ENCODE results near the gene DCTN3.
A peak's percentile ranks its signal among the peaks of the same experiment; 100 is the strongest.
"Not testable (repeated sequence)": the region's sequence is repeated elsewhere in the genome, so short reads cannot be mapped to it uniquely, and the experiment has no call there.

Gene DCTN3

GRCh38 chr9:34652602-34653000 is 32.3 kb upstream of the DCTN3 start:
- Mint-ChIP-seq H3K4me3 (no peak overlapping the region), H3K36me3 (peaks cover 4% of the 10 kb centered on the region), H3K9me3 (ENCODE audit: low read depth) (no peaks in the 10 kb centered on the region), H3K4me1 (ENCODE audit: low read depth) (peaks cover 43% of the 10 kb centered on the region), H3K27me3 (no peaks in the 10 kb centered on the region), H3K27ac (peak overlapping the region; percentile 80)

GRCh38 chr9:34651876-34652601 is 31.7 kb upstream of the DCTN3 start, which contains the start of gene IL11RA:
Gene IL11RA (plus strand): TSS chr9:34652185. CDS start chr9:34655218, 3,033 bp downstream.
- no peaks in the 10 kb centered on the region for H3K9me3 Mint-ChIP-seq (ENCODE audit: low read depth)
- H3K4me1 Mint-ChIP-seq (ENCODE audit: low read depth), result peaks cover 48% of the 10 kb centered on the region
- peaks cover 4% of the 10 kb centered on the region for H3K36me3 Mint-ChIP-seq
- H3K4me3 Mint-ChIP-seq, result peak within 1 kb of the TSS; percentile 57
- no peaks in the 10 kb centered on the region for H3K27me3 Mint-ChIP-seq
- peak within 1 kb of the TSS; percentile 80 for H3K27ac Mint-ChIP-seq

- Mint-ChIP-seq H3K4me1 (ENCODE audit: low read depth) (peaks cover 50% of the 10 kb centered on the region), H3K27me3 (no peaks in the 10 kb centered on the region), H3K4me3 (no peak overlapping the region), H3K27ac (no peak overlapping the region), H3K9me3 (ENCODE audit: low read depth) (no peaks in the 10 kb centered on the region), H3K36me3 (peaks cover 4% of the 10 kb centered on the region)
Observed at GRCh38 chr9:34651321-34651720, 31.0 kb upstream of the DCTN3 start.

- peaks cover 56% of the 10 kb centered on the region for H3K4me1 Mint-ChIP-seq (ENCODE audit: low read depth)
- no peaks in the 10 kb centered on the region for H3K27me3 Mint-ChIP-seq
- no peaks in the 10 kb centered on the region for H3K9me3 Mint-ChIP-seq (ENCODE audit: low read depth)
- H3K36me3 Mint-ChIP-seq, result peaks cover 4% of the 10 kb centered on the region
- H3K27ac Mint-ChIP-seq, result no peak overlapping the region
- no peak overlapping the region for H3K4me3 Mint-ChIP-seq
Observed at GRCh38 chr9:34650816-34651215, 30.5 kb upstream of the DCTN3 start.

GRCh38 chr9:34648673-34649072 is 28.4 kb upstream of the DCTN3 start:
- H3K27ac Mint-ChIP-seq, result no peak overlapping the region
- peaks cover 51% of the 10 kb centered on the region for H3K4me1 Mint-ChIP-seq (ENCODE audit: low read depth)
- peaks cover 4% of the 10 kb centered on the region for H3K36me3 Mint-ChIP-seq
- no peaks in the 10 kb centered on the region for H3K9me3 Mint-ChIP-seq (ENCODE audit: low read depth)
- H3K27me3 Mint-ChIP-seq, result no peaks in the 10 kb centered on the region
- H3K4me3 Mint-ChIP-seq, result peak overlapping the region; percentile 94

- no peaks in the 10 kb centered on the region for H3K9me3 Mint-ChIP-seq (ENCODE audit: low read depth)
- H3K27ac Mint-ChIP-seq, result peak overlapping the region; percentile 89
- peak overlapping the region; percentile 94 for H3K4me3 Mint-ChIP-seq
- H3K36me3 Mint-ChIP-seq, result peaks cover 4% of the 10 kb centered on the region
- no peaks in the 10 kb centered on the region for H3K27me3 Mint-ChIP-seq
- H3K4me1 Mint-ChIP-seq (ENCODE audit: low read depth), result peaks cover 42% of the 10 kb centered on the region
Observed at GRCh38 chr9:34647651-34648050, 27.4 kb upstream of the DCTN3 start.

GRCh38 chr9:34647084-34647403 is 26.7 kb upstream of the DCTN3 start:
- Mint-ChIP-seq H3K4me1 (ENCODE audit: low read depth) (peaks cover 36% of the 10 kb centered on the region), H3K27ac (peak overlapping the region; percentile 89), H3K9me3 (ENCODE audit: low read depth) (no peaks in the 10 kb centered on the region), H3K4me3 (peak overlapping the region; percentile 94), H3K27me3 (no peaks in the 10 kb centered on the region), H3K36me3 (peaks cover 4% of the 10 kb centered on the region)

- H3K9me3 Mint-ChIP-seq (ENCODE audit: low read depth), result no peaks in the 10 kb centered on the region
- peaks cover 33% of the 10 kb centered on the region for H3K4me1 Mint-ChIP-seq (ENCODE audit: low read depth)
- H3K27me3 Mint-ChIP-seq, result no peaks in the 10 kb centered on the region
- H3K36me3 Mint-ChIP-seq, result peaks cover 4% of the 10 kb centered on the region
- peak within 1 kb of the TSS; percentile 94 for H3K4me3 Mint-ChIP-seq
- peak within 1 kb of the TSS; percentile 89 for H3K27ac Mint-ChIP-seq
Observed at GRCh38 chr9:34646211-34647083, 26.2 kb upstream of the DCTN3 start, which contains the start of gene GALT. Gene GALT (plus strand): TSS chr9:34646675. CDS start chr9:34646705, 30 bp downstream.

GRCh38 chr9:34644766-34645314 is 24.5 kb upstream of the DCTN3 start:
- no peaks in the 10 kb centered on the region for H3K27me3 Mint-ChIP-seq
- no peaks in the 10 kb centered on the region for H3K9me3 Mint-ChIP-seq (ENCODE audit: low read depth)
- H3K27ac Mint-ChIP-seq, result no peak overlapping the region
- peaks cover 31% of the 10 kb centered on the region for H3K4me1 Mint-ChIP-seq (ENCODE audit: low read depth)
- H3K4me3 Mint-ChIP-seq, result no peak overlapping the region
- H3K36me3 Mint-ChIP-seq, result peaks cover 4% of the 10 kb centered on the region

GRCh38 chr9:34642679-34643078 is 22.4 kb upstream of the DCTN3 start:
- H3K27me3 Mint-ChIP-seq, result no peaks in the 10 kb centered on the region
- peaks cover 26% of the 10 kb centered on the region for H3K4me1 Mint-ChIP-seq (ENCODE audit: low read depth)
- no peaks in the 10 kb centered on the region for H3K9me3 Mint-ChIP-seq (ENCODE audit: low read depth)
- H3K27ac Mint-ChIP-seq, result no peak overlapping the region
- H3K36me3 Mint-ChIP-seq, result no peaks in the 10 kb centered on the region
- no peak overlapping the region for H3K4me3 Mint-ChIP-seq

- H3K27me3 Mint-ChIP-seq; H3K4me3 Mint-ChIP-seq; H3K36me3 Mint-ChIP-seq; H3K9me3 Mint-ChIP-seq (ENCODE audit: low read depth); H3K27ac Mint-ChIP-seq: not testable (repeated sequence)
- peaks cover 28% of the 10 kb centered on the region for H3K4me1 Mint-ChIP-seq (ENCODE audit: low read depth)
Observed at GRCh38 chr9:34639322-34639721, 19.0 kb upstream of the DCTN3 start.

GRCh38 chr9:34638138-34638445 is 17.8 kb upstream of the DCTN3 start:
- H3K36me3 Mint-ChIP-seq, result peaks cover 6% of the 10 kb centered on the region
- H3K27me3 Mint-ChIP-seq, result no peaks in the 10 kb centered on the region
- H3K27ac Mint-ChIP-seq, result peak overlapping the region; percentile 83
- H3K9me3 Mint-ChIP-seq (ENCODE audit: low read depth), result no peaks in the 10 kb centered on the region
- H3K4me3 Mint-ChIP-seq, result peak overlapping the region; percentile 96
- peaks cover 36% of the 10 kb centered on the region for H3K4me1 Mint-ChIP-seq (ENCODE audit: low read depth)

- peak within 1 kb of the TSS; percentile 95 for H3K27ac Mint-ChIP-seq
- H3K9me3 Mint-ChIP-seq (ENCODE audit: low read depth), result no peaks in the 10 kb centered on the region
- H3K4me3 Mint-ChIP-seq, result peak within 1 kb of the TSS; percentile 96
- H3K4me1 Mint-ChIP-seq (ENCODE audit: low read depth), result peaks cover 39% of the 10 kb centered on the region
- H3K27me3 Mint-ChIP-seq, result no peaks in the 10 kb centered on the region
- peaks cover 6% of the 10 kb centered on the region for H3K36me3 Mint-ChIP-seq
Observed at GRCh38 chr9:34637356-34638137, 17.3 kb upstream of the DCTN3 start, which contains the start of gene SIGMAR1. Gene SIGMAR1 (minus strand): TSS chr9:34637787. CDS start chr9:34637697, 90 bp downstream.

- Mint-ChIP-seq H3K27me3 (no peaks in the 10 kb centered on the region), H3K27ac (peak overlapping the region; percentile 95), H3K4me1 (ENCODE audit: low read depth) (peaks cover 41% of the 10 kb centered on the region), H3K4me3 (peak overlapping the region; percentile 96), H3K9me3 (ENCODE audit: low read depth) (no peaks in the 10 kb centered on the region), H3K36me3 (peaks cover 6% of the 10 kb centered on the region)
Observed at GRCh38 chr9:34636791-34637355, 16.6 kb upstream of the DCTN3 start.
